MM.1S (cell line): ENCODE results near the gene ZNF558.

Experiments
- DNase-seq: peaks from one replicate; pipeline ENCODE4 v3.0.0-alpha.2; 2015
- H2AFZ ChIP-seq: fragments of 300-600 bp; sonication (generic); 2 replicates; pipeline ENCODE4 v1.6.0; 2016; ENCODE audit warnings: antibody characterized with exemption, low read length
- H3F3A ChIP-seq: fragments of 300-600 bp; sonication (generic); 2 replicates; pipeline ENCODE4 v1.6.1; 2016; ENCODE audit warnings: mild to moderate bottlenecking, antibody characterized with exemption, low read length, moderate library complexity, mixed read lengths; ENCODE audit not compliant: insufficient read depth
- H3K27ac ChIP-seq: fragments of 300-600 bp; sonication (generic); 2 replicates; pipeline ENCODE4 v1.5.1; 2016; ENCODE audit warnings: mild to moderate bottlenecking, low read length
- H3K27me3 ChIP-seq: fragments of 300-600 bp; sonication (generic); replicated peaks from 2 replicates; pipeline ENCODE4 v1.6.0; 2016; ENCODE audit warnings: low read length; ENCODE audit not compliant: insufficient read depth
- H3K36me3 ChIP-seq: fragments of 300-600 bp; sonication (generic); replicated peaks from 2 replicates; pipeline ENCODE4 v1.6.1; 2016; ENCODE audit warnings: mild to moderate bottlenecking, low read length, mixed read lengths; ENCODE audit not compliant: insufficient read depth
- H3K4me1 ChIP-seq: fragments of 300-600 bp; sonication (generic); 2 replicates; pipeline ENCODE4 v1.6.1; 2016; ENCODE audit warnings: low read length, mixed read lengths
- H3K4me2 ChIP-seq: fragments of 300-600 bp; sonication (generic); 2 replicates; pipeline ENCODE4 v1.6.0; 2016; ENCODE audit warnings: low read depth, low read length
- H3K4me3 ChIP-seq: fragments of 300-600 bp; sonication (generic); 2 replicates; pipeline ENCODE4 v1.5.1; 2016; ENCODE audit warnings: low read length, mixed read lengths
- H3K79me2 ChIP-seq: fragments of 300-600 bp; sonication (generic); 2 replicates; pipeline ENCODE4 v1.6.1; 2016; ENCODE audit warnings: mixed run types, low read length, mixed read lengths
- H3K9ac ChIP-seq: fragments of 300-600 bp; sonication (generic); 2 replicates; pipeline ENCODE4 v1.6.1; 2016; ENCODE audit warnings: low read length, mixed read lengths
- H3K9me2 ChIP-seq: fragments of 300-600 bp; sonication (generic); replicated peaks from 2 replicates; pipeline ENCODE4 v1.6.1; 2016; ENCODE audit warnings: mild to moderate bottlenecking, low read length, mixed read lengths; ENCODE audit not compliant: insufficient read depth
- H3K9me3 ChIP-seq: fragments of 300-600 bp; sonication (generic); replicated peaks from 2 replicates; pipeline ENCODE4 v1.6.1; 2016; ENCODE audit warnings: mild to moderate bottlenecking, low read length, mixed read lengths; ENCODE audit not compliant: insufficient read depth
- H4K20me1 ChIP-seq: fragments of 300-600 bp; sonication (generic); 2 replicates; pipeline ENCODE4 v1.6.1; 2016; ENCODE audit warnings: mild to moderate bottlenecking, low read length, moderate library complexity, mixed read lengths; ENCODE audit not compliant: insufficient read depth
- CTCF ChIP-seq: fragments of 300-600 bp; sonication (generic); IDR thresholded peaks from 2 replicates; pipeline ENCODE4 v1.5.1; 2016; ENCODE audit warnings: antibody characterized with exemption, low read length, mixed read lengths
- EZH2 ChIP-seq: fragments of 300-600 bp; sonication (generic); optimal IDR thresholded peaks from 2 replicates; pipeline ENCODE3; 2017; ENCODE audit warnings: low read depth, mild to moderate bottlenecking, antibody characterized with exemption, low read length, mixed read lengths
- EZH2phosphoT487 ChIP-seq: fragments of 300-600 bp; sonication (generic); IDR thresholded peaks from 2 replicates; pipeline ENCODE4 v1.6.1; 2018; ENCODE audit warnings: antibody characterized with exemption, low read length

Gene ZNF558

GRCh38 chr19:8831832-8832131 is 322 bp downstream of the ZNF558 start:
- TF ChIP-seq EZH2, result no peak
- TF ChIP-seq CTCF, result no peak
- no peak for TF ChIP-seq EZH2phosphoT487
- H3K4me1 ChIP-seq, result no peaks in the 10 kb centered on the region
- DNase-seq, result no peak
- no peaks in the 10 kb centered on the region for H3K79me2 ChIP-seq
- peaks cover 18% of the 10 kb centered on the region for H3K27me3 ChIP-seq
- H3K9ac ChIP-seq, result peak overlapping the region; percentile 86
- no peaks in the 10 kb centered on the region for H3K9me2 ChIP-seq
- H2AFZ ChIP-seq, result peak overlapping the region; percentile 90
- H3K27ac ChIP-seq, result peak overlapping the region; percentile 91; the same call in 1 of the 2 replicates
- H3K4me3 ChIP-seq, result peak overlapping the region; percentile 86
- H3F3A ChIP-seq, result no peaks in the 10 kb centered on the region
- no peaks in the 10 kb centered on the region for H4K20me1 ChIP-seq
- no peaks in the 10 kb centered on the region for H3K36me3 ChIP-seq
- peak overlapping the region; percentile 75 for H3K4me2 ChIP-seq
- H3K9me3 ChIP-seq, result no peaks in the 10 kb centered on the region

- peak overlapping the region; percentile 86 for H3K4me3 ChIP-seq
- TF ChIP-seq EZH2phosphoT487, result no peak
- TF ChIP-seq EZH2, result no peak
- no peak for TF ChIP-seq CTCF
- no peaks in the 10 kb centered on the region for H3F3A ChIP-seq
- peaks cover 15% of the 10 kb centered on the region for H3K27me3 ChIP-seq
- no peaks in the 10 kb centered on the region for H4K20me1 ChIP-seq
- no peak for DNase-seq
- no peaks in the 10 kb centered on the region for H3K79me2 ChIP-seq
- H2AFZ ChIP-seq, result peak overlapping the region; percentile 90
- H3K36me3 ChIP-seq, result no peaks in the 10 kb centered on the region
- H3K27ac ChIP-seq, result no peak overlapping the region
- H3K4me2 ChIP-seq, result peak overlapping the region; percentile 75
- H3K9me3 ChIP-seq, result no peaks in the 10 kb centered on the region
- no peaks in the 10 kb centered on the region for H3K4me1 ChIP-seq
- peak overlapping the region; percentile 86; the same call in 1 of the 2 replicates for H3K9ac ChIP-seq
- H3K9me2 ChIP-seq, result no peaks in the 10 kb centered on the region
Observed at GRCh38 chr19:8831373-8831772, 731 bp downstream of the ZNF558 start.

GRCh38 chr19:8827277-8827676 is 4.8 kb downstream of the ZNF558 start:
- TF ChIP-seq CTCF, result no peak
- no peak for TF ChIP-seq EZH2
- TF ChIP-seq EZH2phosphoT487, result no peak
- Histone ChIP-seq H3K79me2 (no peaks in the 10 kb centered on the region), H2AFZ (no peak overlapping the region), H3K9ac (no peak overlapping the region), H3K4me1 (no peaks in the 10 kb centered on the region), H3K27ac (no peak overlapping the region), H3K9me2 (no peaks in the 10 kb centered on the region), H3F3A (no peaks in the 10 kb centered on the region), H3K9me3 (no peaks in the 10 kb centered on the region), H3K36me3 (no peaks in the 10 kb centered on the region), H3K4me3 (no peak overlapping the region), H4K20me1 (no peaks in the 10 kb centered on the region), H3K4me2 (no peak overlapping the region), H3K27me3 (no peaks in the 10 kb centered on the region)
- DNase-seq, result no peak

- Histone ChIP-seq H3K79me2 (no peaks in the 10 kb centered on the region), H3F3A (no peaks in the 10 kb centered on the region), H3K9me2 (no peaks in the 10 kb centered on the region), H3K27ac (no peak overlapping the region), H3K4me2 (no peak overlapping the region), H3K4me3 (no peak overlapping the region), H4K20me1 (no peaks in the 10 kb centered on the region), H3K9me3 (no peaks in the 10 kb centered on the region), H3K27me3 (no peaks in the 10 kb centered on the region), H2AFZ (no peak overlapping the region), H3K4me1 (no peaks in the 10 kb centered on the region), H3K36me3 (no peaks in the 10 kb centered on the region), H3K9ac (no peak overlapping the region)
- TF ChIP-seq EZH2phosphoT487 (no peak), CTCF (no peak), EZH2 (no peak)
- no peak for DNase-seq
Observed at GRCh38 chr19:8826371-8826770, 5.7 kb downstream of the ZNF558 start.
